Neuronal stem cell (in vitro differentiated cells): Measurements from ENCODE around the gene CDH6.
A peak's percentile ranks its signal among the peaks of the same experiment; 100 is the strongest.

Experiments
- DNase-seq: peaks from one replicate; pipeline ENCODE4 v3.0.0-alpha.2; 2013; ENCODE audit warnings: low spot score
- H2AFZ ChIP-seq: one replicate; pipeline ENCODE4 v1.6.1; 2013; ENCODE audit warnings: mild to moderate bottlenecking, low read length, inconsistent platforms
- H2AK5ac ChIP-seq: 2 replicates; pipeline ENCODE4 v1.6.1; 2013; ENCODE audit warnings: low read depth, mild to moderate bottlenecking, inconsistent platforms, low read length, moderate library complexity, mixed read lengths
- H2BK120ac ChIP-seq: 2 replicates; pipeline ENCODE4 v1.6.1; 2013; ENCODE audit warnings: low read depth, mild to moderate bottlenecking, inconsistent platforms, low read length, moderate library complexity, mixed read lengths
- H2BK12ac ChIP-seq: one replicate; pipeline ENCODE4 v1.6.1; 2013; ENCODE audit warnings: low read length, inconsistent platforms
- H2BK15ac ChIP-seq: 2 replicates; pipeline ENCODE4 v1.6.1; 2013; ENCODE audit warnings: mild to moderate bottlenecking, low read length, inconsistent platforms, mixed read lengths
- H2BK5ac ChIP-seq: one replicate; pipeline ENCODE4 v1.6.1; 2013; ENCODE audit warnings: inconsistent platforms, mild to moderate bottlenecking, low read length, moderate library complexity
- H3K14ac ChIP-seq: one replicate; pipeline ENCODE4 v1.6.1; 2013; ENCODE audit warnings: low read length, inconsistent platforms
- H3K18ac ChIP-seq: 2 replicates; pipeline ENCODE4 v1.6.1; 2013; ENCODE audit warnings: low read length, inconsistent platforms
- H3K23ac ChIP-seq: 2 replicates; pipeline ENCODE4 v1.6.1; 2013; ENCODE audit warnings: low read depth, mild to moderate bottlenecking, mixed read lengths, low read length, inconsistent platforms; ENCODE audit not compliant: poor library complexity
- H3K27ac ChIP-seq: replicated peaks from 3 replicates; pipeline ENCODE4 v1.5.1; 2013; ENCODE audit warnings: low read length, inconsistent platforms
- H3K27me3 ChIP-seq, 3 experiments: 2 replicates each; pipeline ENCODE4 v1.6.1; 2013; ENCODE audit warnings: low read length in 3 of 3, mild to moderate bottlenecking in 2 of 3, inconsistent platforms in 1 of 3, low read depth in 1 of 3, mixed read lengths in 1 of 3, moderate library complexity in 1 of 3; ENCODE audit not compliant: control insufficient read depth in 3 of 3, insufficient read depth in 3 of 3
- H3K36me3 ChIP-seq, 2 donors: replicated peaks in 1 of 2; 2 replicates each; pipeline ENCODE4 v1.6.1; 2013; ENCODE audit warnings: low read length in 2 of 2; ENCODE audit not compliant: control insufficient read depth in 2 of 2, insufficient read depth in 2 of 2
- H3K4ac ChIP-seq: 2 replicates; pipeline ENCODE4 v1.6.1; 2013; ENCODE audit warnings: inconsistent platforms, mild to moderate bottlenecking, low read length, moderate library complexity
- H3K4me1 ChIP-seq, 2 donors: 1 replicate in 1 of 2; 2 replicates in 1 of 2; pipeline ENCODE4 v1.6.1; 2013; ENCODE audit warnings: low read length in 2 of 2, low read depth in 1 of 2; ENCODE audit not compliant: control insufficient read depth in 2 of 2, insufficient read depth in 1 of 2
- H3K4me2 ChIP-seq: one replicate; pipeline ENCODE4 v1.6.1; 2013; ENCODE audit warnings: mild to moderate bottlenecking, low read length, inconsistent platforms; ENCODE audit not compliant: insufficient read depth, poor library complexity, severe bottlenecking
- H3K4me3 ChIP-seq, 2 donors: 2 replicates each; pipeline ENCODE4 v1.5.1; 2013; ENCODE audit warnings: low read length in 2 of 2, mild to moderate bottlenecking in 2 of 2, inconsistent platforms in 1 of 2, moderate library complexity in 1 of 2
- H3K79me1 ChIP-seq: one replicate; pipeline ENCODE4 v1.6.1; 2013; ENCODE audit warnings: low read depth, mild to moderate bottlenecking, inconsistent platforms, low read length, moderate library complexity
- H3K9ac ChIP-seq: one replicate; pipeline ENCODE4 v1.6.1; 2013; ENCODE audit warnings: mild to moderate bottlenecking, low read depth, low read length, inconsistent platforms; ENCODE audit not compliant: poor library complexity
- H3K9me3 ChIP-seq, 2 donors: replicated peaks in 1 of 2; 2 replicates each; pipeline versions ENCODE3 to v1.6.1; 2013; ENCODE audit warnings: low read length in 2 of 2, mild to moderate bottlenecking in 2 of 2, inconsistent platforms in 1 of 2, low read depth in 1 of 2, mixed read lengths in 1 of 2, moderate library complexity in 1 of 2; ENCODE audit not compliant: control insufficient read depth in 2 of 2, insufficient read depth in 1 of 2
- H4K8ac ChIP-seq: one replicate; pipeline ENCODE4 v1.6.1; 2013; ENCODE audit warnings: low read depth, mild to moderate bottlenecking, inconsistent platforms, low read length, moderate library complexity
- H4K91ac ChIP-seq: one replicate; pipeline ENCODE4 v1.6.1; 2013; ENCODE audit warnings: low read length, low read depth, mild to moderate bottlenecking, inconsistent platforms; ENCODE audit not compliant: poor library complexity
- WGBS, 2 donors: extraction: QIAGEN DNeasy Blood & Tissue Kit; methylation state at CpG; one replicate each; pipeline ENCODE4 v1.1.7; 2013; ENCODE audit warnings: missing lambda C conversion rate in 2 of 2, mixed read lengths in 1 of 2; ENCODE audit not compliant: insufficient read length in 2 of 2, insufficient replicate concordance in 1 of 2; ENCODE audit errors: extremely low coverage in 2 of 2; 5-methylcytosine and 5-hydroxymethylcytosine counted together

The CDH6 gene

GRCh38 chr5:31213705-31214121 is 20.2 kb downstream of the CDH6 start:
- no peak overlapping the region for H3K27ac ChIP-seq
- H3K4me2 ChIP-seq: peak overlapping the region; percentile 27
- H3K9ac ChIP-seq: no peak overlapping the region
- no peaks in the 10 kb centered on the region for H3K9me3 ChIP-seq
- peaks cover 10 to 11% of the 10 kb centered on the region in 2 donors for H3K4me1 ChIP-seq
- H3K23ac ChIP-seq: no peak overlapping the region
- no peaks in the 10 kb centered on the region for H3K27me3 ChIP-seq
- no peaks in the 10 kb centered on the region for H3K36me3 ChIP-seq
- no peak overlapping the region for H3K18ac ChIP-seq
- H2BK120ac ChIP-seq: no peak overlapping the region
- no peak overlapping the region for H2AK5ac ChIP-seq
- no CpG with 5 or more reads among the region's 6 CpGs for WGBS, 2 donors
- H2BK12ac ChIP-seq: no peak overlapping the region
- DNase-seq: no peak
- no peak overlapping the region for H4K91ac ChIP-seq
- no peak overlapping the region for H3K14ac ChIP-seq
- H2AFZ ChIP-seq: peak overlapping the region; percentile 38
- H2BK15ac ChIP-seq: no peak overlapping the region
- no peak overlapping the region for H4K8ac ChIP-seq
- no peak overlapping the region for H2BK5ac ChIP-seq
- H3K79me1 ChIP-seq: no peaks in the 10 kb centered on the region
- H3K4ac ChIP-seq: no peak overlapping the region
- H3K4me3 ChIP-seq: no peak overlapping the region

- Histone ChIP-seq H2BK120ac (no peak overlapping the region), H3K4me2 (no peak overlapping the region), H3K14ac (no peak overlapping the region), H3K23ac (no peak overlapping the region), H3K27me3 (no peaks in the 10 kb centered on the region), H2BK15ac (no peak overlapping the region), H4K8ac (no peak overlapping the region), H3K27ac (no peak overlapping the region), H4K91ac (no peak overlapping the region), H3K4ac (no peak overlapping the region), H2BK12ac (no peak overlapping the region), H2AK5ac (no peak overlapping the region), H3K9me3 (no peaks in the 10 kb centered on the region), H3K4me3 (no peak overlapping the region), H2BK5ac (no peak overlapping the region), H3K36me3 (no peaks in the 10 kb centered on the region), H2AFZ (no peak overlapping the region), H3K4me1 (peaks cover 10 to 13% of the 10 kb centered on the region in 2 donors), H3K18ac (no peak overlapping the region), H3K79me1 (no peaks in the 10 kb centered on the region), H3K9ac (no peak overlapping the region)
- no peak for DNase-seq
- no CpG with 5 or more reads among the region's 3 CpGs for WGBS, 2 donors
These were observed 20.7 kb downstream of the CDH6 start for GRCh38 chr5:31214229-31214628.

- H3K9me3 ChIP-seq: no peaks in the 10 kb centered on the region
- H4K91ac ChIP-seq: no peak overlapping the region
- no peak overlapping the region for H2BK15ac ChIP-seq
- no peaks in the 10 kb centered on the region for H3K79me1 ChIP-seq
- H2BK12ac ChIP-seq: no peak overlapping the region
- no peak overlapping the region for H3K14ac ChIP-seq
- no peak overlapping the region for H4K8ac ChIP-seq
- H2BK120ac ChIP-seq: no peak overlapping the region
- H2AK5ac ChIP-seq: no peak overlapping the region
- no peak overlapping the region for H3K9ac ChIP-seq
- H3K36me3 ChIP-seq: no peaks in the 10 kb centered on the region
- no peak overlapping the region for H3K23ac ChIP-seq
- H3K27ac ChIP-seq: no peak overlapping the region
- no peak overlapping the region for H3K4ac ChIP-seq
- H2AFZ ChIP-seq: no peak overlapping the region
- no peaks in the 10 kb centered on the region for H3K27me3 ChIP-seq
- peaks cover 10 to 15% of the 10 kb centered on the region in 2 donors for H3K4me1 ChIP-seq
- DNase-seq: no peak
- H3K4me3 ChIP-seq: no peak overlapping the region
- no peak overlapping the region for H2BK5ac ChIP-seq
- H3K4me2 ChIP-seq: no peak overlapping the region
- no peak overlapping the region for H3K18ac ChIP-seq
These were observed 21.8 kb downstream of the CDH6 start for GRCh38 chr5:31215236-31215635.

- Histone ChIP-seq H4K8ac (no peak overlapping the region), H3K4me3 (no peak overlapping the region), H3K36me3 (no peaks in the 10 kb centered on the region), H3K18ac (no peak overlapping the region), H2AFZ (no peak overlapping the region), H3K9ac (no peak overlapping the region), H3K4me1 (peaks cover 13 to 15% of the 10 kb centered on the region in 2 donors), H3K79me1 (no peaks in the 10 kb centered on the region), H2BK120ac (no peak overlapping the region), H3K4ac (no peak overlapping the region), H3K9me3 (no peaks in the 10 kb centered on the region), H3K23ac (no peak overlapping the region), H2BK12ac (no peak overlapping the region), H3K27me3 (no peaks in the 10 kb centered on the region), H3K4me2 (no peak overlapping the region), H2BK5ac (no peak overlapping the region), H4K91ac (no peak overlapping the region), H2BK15ac (no peak overlapping the region), H2AK5ac (no peak overlapping the region), H3K14ac (no peak overlapping the region), H3K27ac (no peak overlapping the region)
- DNase-seq: no peak
- WGBS, 2 donors: no CpG with 5 or more reads among the region's 2 CpGs
These were observed 24.0 kb downstream of the CDH6 start for GRCh38 chr5:31217446-31217845.
